K562 (cell line): ENCODE results near the gene EIF4E. TPM values are rescaled to one million over a fixed set of nuclear protein-coding genes. Genes with fewer than 3 reads are reported as not detected.

Experiments used
- CBX3 ChIP-seq, 2 experiments: IDR thresholded peaks; 1 replicate in 1 of 2; 2 replicates in 1 of 2; pipeline ENCODE4 v1.6.1; 2012; ENCODE audit warnings: inconsistent platforms in 2 of 2, low read length in 2 of 2, borderline replicate concordance in 1 of 2, control low read depth in 1 of 2
- CTBP1 ChIP-seq: fragments of 450-650 bp; IDR thresholded peaks from 2 replicates; pipeline ENCODE4 v1.6.1; 2016; ENCODE audit warnings: borderline replicate concordance
- HNRNPUL1 ChIP-seq: fragments of 200-400 bp; formaldehyde crosslinking; IDR thresholded peaks from 2 replicates; pipeline ENCODE4 v1.6.1; 2017; ENCODE audit warnings: low read length
- MCM7 ChIP-seq, 2 experiments: fragments of 450-650 bp; IDR thresholded peaks; 2 replicates each; pipeline ENCODE4 v1.6.1; 2016 to 2018
- MIER1 ChIP-seq: fragments of 450-650 bp; IDR thresholded peaks from 2 replicates; pipeline ENCODE4 v1.6.1; 2016; ENCODE audit warnings: antibody characterized with exemption, mild to moderate bottlenecking, low read depth
- NCOA6 ChIP-seq: fragments of 450-650 bp; IDR thresholded peaks from 2 replicates; pipeline ENCODE4 v1.6.1; 2017; ENCODE audit warnings: mild to moderate bottlenecking
- NR2F6 ChIP-seq: fragments of 450-650 bp; formaldehyde crosslinking; IDR thresholded peaks from 2 replicates; pipeline ENCODE4 v1.4.0; 2020; ENCODE audit warnings: mild to moderate bottlenecking
- PML ChIP-seq: IDR thresholded peaks from 2 replicates; pipeline ENCODE4 v1.6.1; 2012; ENCODE audit warnings: low read length, inconsistent platforms
- SMARCE1 ChIP-seq: fragments of 450-650 bp; IDR thresholded peaks from 2 replicates; pipeline ENCODE4 v1.7.1; 2016; ENCODE audit warnings: mild to moderate bottlenecking
- TRIM24 ChIP-seq, 2 experiments: fragments of 450-650 bp; IDR thresholded peaks; 2 replicates each; pipeline ENCODE4 v1.6.1; 2016
- U2AF1 ChIP-seq: fragments of 200-400 bp; formaldehyde crosslinking; optimal IDR thresholded peaks from 2 replicates; pipeline ENCODE3; 2017; ENCODE audit warnings: mild to moderate bottlenecking, low read depth, low read length, moderate library complexity
- ZNF12 ChIP-seq: sonication (generic); formaldehyde crosslinking; IDR thresholded peaks from 2 replicates; pipeline ENCODE4 v1.4.0; 2020; ENCODE audit warnings: mild to moderate bottlenecking, missing genetic modification reagents
- ZNF175 ChIP-seq: fragments of 200-800 bp; sonication (Bioruptor generic); IDR thresholded peaks from 2 replicates; pipeline ENCODE4 v1.6.1; 2016; ENCODE audit warnings: low read depth, mild to moderate bottlenecking, missing genetic modification characterization, missing compliant biosample characterization
- polyA plus RNA-seq, 8 experiments: library from polyadenylated mRNA; depleted of rRNA in 4 of 8; stranded (reverse) in 5 of 8; unstranded in 3 of 8; fragments of >200 nt; fragmentation: Nextera tagmentation in 2 of 8; fragmentation: Illumina TruSeq in 1 of 8; extraction: Ambion mirVana in 2 of 8; extraction: Trizol in 1 of 8; gene quantifications; 2 replicates each; pipeline versions ENCODE4 v1.2.1 to v1.2.3, GENCODE V29; 2011 to 2014; ENCODE audit warnings: inconsistent platforms in 1 of 8, missing spikeins in 1 of 8
- total RNA-seq, 7 experiments: library from RNA; depleted of rRNA in 6 of 7; stranded (reverse); fragments of >200 nt in 6 of 7; fragmentation: Illumina TruSeq in 2 of 7; extraction: Trizol in 2 of 7; gene quantifications; 2 replicates each; pipeline versions ENCODE4 v1.2.1 to v1.2.3, GENCODE V29; 2011 to 2021; ENCODE audit warnings: low replicate concordance in 1 of 7
- TF ChIP-seq, protein P1 (sequence below): fragments of 200-600 bp; sonication (generic); IDR thresholded peaks from one replicate; pipeline ENCODE4 v1.6.1; 2012; ENCODE audit warnings: mild to moderate bottlenecking, low read depth, low read length, inconsistent platforms
- TF ChIP-seq, protein P2 (sequence below): fragments of 250-450 bp; sonication (Bioruptor Pico); IDR thresholded peaks from 2 replicates; pipeline ENCODE4 v1.9.0; 2021; ENCODE audit warnings: mild to moderate bottlenecking, inconsistent platforms
- TF ChIP-seq, protein P3 (sequence below): fragments of 450-650 bp; formaldehyde crosslinking; IDR thresholded peaks from 2 replicates; pipeline ENCODE4 v1.4.0; 2020; ENCODE audit warnings: mild to moderate bottlenecking, moderate library complexity

Gene EIF4E
- total and polyA plus RNA-seq, 9 of the 15 experiments (the other 6 are each of a cell fraction or from before 2014, with no cell fraction given) = 164 to 489 (median 179) TPM

DNA sequence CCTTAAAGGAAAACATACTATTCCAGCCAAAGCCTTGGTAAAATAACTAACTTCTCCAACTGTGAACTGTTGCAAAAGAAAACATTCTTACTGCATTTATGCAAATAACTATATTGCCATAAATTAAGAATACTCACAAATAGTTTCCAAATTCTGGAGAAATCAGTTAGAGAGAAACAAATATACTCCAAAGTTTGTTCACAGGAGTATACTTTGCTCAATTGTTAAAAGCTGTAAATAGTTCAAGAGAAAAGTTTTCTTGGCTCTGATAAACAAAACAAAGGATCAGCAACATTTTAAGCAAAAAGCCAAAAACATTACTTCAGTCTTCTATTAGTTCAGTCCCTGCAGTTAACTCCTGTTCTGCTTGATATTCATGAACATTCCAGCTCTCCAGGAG is 83.0 kb downstream of the EIF4E start (continued):
- TF ChIP-seq U2AF1 (no peak), MCM7 (IDR thresholded peaks at IDR 0.05) (no peak), CTBP1 (no peak), PML (no peak), TRIM24 (IDR thresholded peaks at IDR 0.05) (0 out of 4 replicates have a peak, but pooled peaks of 1 of the 2 experiments have one; percentile 18), HNRNPUL1 (no peak), ZNF175 (no peak), CBX3 (IDR thresholded peaks at IDR 0.05; ENCODE audit: borderline replicate concordance in 1 of 2, low read length in 2 of 2) (peak in 1 of 2 experiments; percentile 82; a peak in 2 of 3 replicates), NCOA6 (no peak), MIER1 (no peak), SMARCE1 (no peak), NR2F6 (CRISPR knock-in tag) (no peak), ZNF12 (CRISPR knock-in tag) (no peak)
- TF ChIP-seq, protein P1, sequence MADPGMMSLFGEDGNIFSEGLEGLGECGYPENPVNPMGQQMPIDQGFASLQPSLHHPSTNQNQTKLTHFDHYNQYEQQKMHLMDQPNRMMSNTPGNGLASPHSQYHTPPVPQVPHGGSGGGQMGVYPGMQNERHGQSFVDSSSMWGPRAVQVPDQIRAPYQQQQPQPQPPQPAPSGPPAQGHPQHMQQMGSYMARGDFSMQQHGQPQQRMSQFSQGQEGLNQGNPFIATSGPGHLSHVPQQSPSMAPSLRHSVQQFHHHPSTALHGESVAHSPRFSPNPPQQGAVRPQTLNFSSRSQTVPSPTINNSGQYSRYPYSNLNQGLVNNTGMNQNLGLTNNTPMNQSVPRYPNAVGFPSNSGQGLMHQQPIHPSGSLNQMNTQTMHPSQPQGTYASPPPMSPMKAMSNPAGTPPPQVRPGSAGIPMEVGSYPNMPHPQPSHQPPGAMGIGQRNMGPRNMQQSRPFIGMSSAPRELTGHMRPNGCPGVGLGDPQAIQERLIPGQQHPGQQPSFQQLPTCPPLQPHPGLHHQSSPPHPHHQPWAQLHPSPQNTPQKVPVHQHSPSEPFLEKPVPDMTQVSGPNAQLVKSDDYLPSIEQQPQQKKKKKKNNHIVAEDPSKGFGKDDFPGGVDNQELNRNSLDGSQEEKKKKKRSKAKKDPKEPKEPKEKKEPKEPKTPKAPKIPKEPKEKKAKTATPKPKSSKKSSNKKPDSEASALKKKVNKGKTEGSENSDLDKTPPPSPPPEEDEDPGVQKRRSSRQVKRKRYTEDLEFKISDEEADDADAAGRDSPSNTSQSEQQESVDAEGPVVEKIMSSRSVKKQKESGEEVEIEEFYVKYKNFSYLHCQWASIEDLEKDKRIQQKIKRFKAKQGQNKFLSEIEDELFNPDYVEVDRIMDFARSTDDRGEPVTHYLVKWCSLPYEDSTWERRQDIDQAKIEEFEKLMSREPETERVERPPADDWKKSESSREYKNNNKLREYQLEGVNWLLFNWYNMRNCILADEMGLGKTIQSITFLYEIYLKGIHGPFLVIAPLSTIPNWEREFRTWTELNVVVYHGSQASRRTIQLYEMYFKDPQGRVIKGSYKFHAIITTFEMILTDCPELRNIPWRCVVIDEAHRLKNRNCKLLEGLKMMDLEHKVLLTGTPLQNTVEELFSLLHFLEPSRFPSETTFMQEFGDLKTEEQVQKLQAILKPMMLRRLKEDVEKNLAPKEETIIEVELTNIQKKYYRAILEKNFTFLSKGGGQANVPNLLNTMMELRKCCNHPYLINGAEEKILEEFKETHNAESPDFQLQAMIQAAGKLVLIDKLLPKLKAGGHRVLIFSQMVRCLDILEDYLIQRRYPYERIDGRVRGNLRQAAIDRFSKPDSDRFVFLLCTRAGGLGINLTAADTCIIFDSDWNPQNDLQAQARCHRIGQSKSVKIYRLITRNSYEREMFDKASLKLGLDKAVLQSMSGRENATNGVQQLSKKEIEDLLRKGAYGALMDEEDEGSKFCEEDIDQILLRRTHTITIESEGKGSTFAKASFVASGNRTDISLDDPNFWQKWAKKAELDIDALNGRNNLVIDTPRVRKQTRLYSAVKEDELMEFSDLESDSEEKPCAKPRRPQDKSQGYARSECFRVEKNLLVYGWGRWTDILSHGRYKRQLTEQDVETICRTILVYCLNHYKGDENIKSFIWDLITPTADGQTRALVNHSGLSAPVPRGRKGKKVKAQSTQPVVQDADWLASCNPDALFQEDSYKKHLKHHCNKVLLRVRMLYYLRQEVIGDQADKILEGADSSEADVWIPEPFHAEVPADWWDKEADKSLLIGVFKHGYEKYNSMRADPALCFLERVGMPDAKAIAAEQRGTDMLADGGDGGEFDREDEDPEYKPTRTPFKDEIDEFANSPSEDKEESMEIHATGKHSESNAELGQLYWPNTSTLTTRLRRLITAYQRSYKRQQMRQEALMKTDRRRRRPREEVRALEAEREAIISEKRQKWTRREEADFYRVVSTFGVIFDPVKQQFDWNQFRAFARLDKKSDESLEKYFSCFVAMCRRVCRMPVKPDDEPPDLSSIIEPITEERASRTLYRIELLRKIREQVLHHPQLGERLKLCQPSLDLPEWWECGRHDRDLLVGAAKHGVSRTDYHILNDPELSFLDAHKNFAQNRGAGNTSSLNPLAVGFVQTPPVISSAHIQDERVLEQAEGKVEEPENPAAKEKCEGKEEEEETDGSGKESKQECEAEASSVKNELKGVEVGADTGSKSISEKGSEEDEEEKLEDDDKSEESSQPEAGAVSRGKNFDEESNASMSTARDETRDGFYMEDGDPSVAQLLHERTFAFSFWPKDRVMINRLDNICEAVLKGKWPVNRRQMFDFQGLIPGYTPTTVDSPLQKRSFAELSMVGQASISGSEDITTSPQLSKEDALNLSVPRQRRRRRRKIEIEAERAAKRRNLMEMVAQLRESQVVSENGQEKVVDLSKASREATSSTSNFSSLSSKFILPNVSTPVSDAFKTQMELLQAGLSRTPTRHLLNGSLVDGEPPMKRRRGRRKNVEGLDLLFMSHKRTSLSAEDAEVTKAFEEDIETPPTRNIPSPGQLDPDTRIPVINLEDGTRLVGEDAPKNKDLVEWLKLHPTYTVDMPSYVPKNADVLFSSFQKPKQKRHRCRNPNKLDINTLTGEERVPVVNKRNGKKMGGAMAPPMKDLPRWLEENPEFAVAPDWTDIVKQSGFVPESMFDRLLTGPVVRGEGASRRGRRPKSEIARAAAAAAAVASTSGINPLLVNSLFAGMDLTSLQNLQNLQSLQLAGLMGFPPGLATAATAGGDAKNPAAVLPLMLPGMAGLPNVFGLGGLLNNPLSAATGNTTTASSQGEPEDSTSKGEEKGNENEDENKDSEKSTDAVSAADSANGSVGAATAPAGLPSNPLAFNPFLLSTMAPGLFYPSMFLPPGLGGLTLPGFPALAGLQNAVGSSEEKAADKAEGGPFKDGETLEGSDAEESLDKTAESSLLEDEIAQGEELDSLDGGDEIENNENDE = no peak
- TF ChIP-seq, protein P2, sequence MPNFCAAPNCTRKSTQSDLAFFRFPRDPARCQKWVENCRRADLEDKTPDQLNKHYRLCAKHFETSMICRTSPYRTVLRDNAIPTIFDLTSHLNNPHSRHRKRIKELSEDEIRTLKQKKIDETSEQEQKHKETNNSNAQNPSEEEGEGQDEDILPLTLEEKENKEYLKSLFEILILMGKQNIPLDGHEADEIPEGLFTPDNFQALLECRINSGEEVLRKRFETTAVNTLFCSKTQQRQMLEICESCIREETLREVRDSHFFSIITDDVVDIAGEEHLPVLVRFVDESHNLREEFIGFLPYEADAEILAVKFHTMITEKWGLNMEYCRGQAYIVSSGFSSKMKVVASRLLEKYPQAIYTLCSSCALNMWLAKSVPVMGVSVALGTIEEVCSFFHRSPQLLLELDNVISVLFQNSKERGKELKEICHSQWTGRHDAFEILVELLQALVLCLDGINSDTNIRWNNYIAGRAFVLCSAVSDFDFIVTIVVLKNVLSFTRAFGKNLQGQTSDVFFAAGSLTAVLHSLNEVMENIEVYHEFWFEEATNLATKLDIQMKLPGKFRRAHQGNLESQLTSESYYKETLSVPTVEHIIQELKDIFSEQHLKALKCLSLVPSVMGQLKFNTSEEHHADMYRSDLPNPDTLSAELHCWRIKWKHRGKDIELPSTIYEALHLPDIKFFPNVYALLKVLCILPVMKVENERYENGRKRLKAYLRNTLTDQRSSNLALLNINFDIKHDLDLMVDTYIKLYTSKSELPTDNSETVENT (CRISPR knock-in tag) = no peak
- TF ChIP-seq, protein P3, sequence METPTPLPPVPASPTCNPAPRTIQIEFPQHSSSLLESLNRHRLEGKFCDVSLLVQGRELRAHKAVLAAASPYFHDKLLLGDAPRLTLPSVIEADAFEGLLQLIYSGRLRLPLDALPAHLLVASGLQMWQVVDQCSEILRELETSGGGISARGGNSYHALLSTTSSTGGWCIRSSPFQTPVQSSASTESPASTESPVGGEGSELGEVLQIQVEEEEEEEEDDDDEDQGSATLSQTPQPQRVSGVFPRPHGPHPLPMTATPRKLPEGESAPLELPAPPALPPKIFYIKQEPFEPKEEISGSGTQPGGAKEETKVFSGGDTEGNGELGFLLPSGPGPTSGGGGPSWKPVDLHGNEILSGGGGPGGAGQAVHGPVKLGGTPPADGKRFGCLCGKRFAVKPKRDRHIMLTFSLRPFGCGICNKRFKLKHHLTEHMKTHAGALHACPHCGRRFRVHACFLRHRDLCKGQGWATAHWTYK (CRISPR knock-in tag) = no peak
